ENCODE measurements around the gene LZTS2.
A peak's percentile ranks its signal among the peaks of the same experiment; 100 is the strongest.

LZTS2 gene

DNA sequence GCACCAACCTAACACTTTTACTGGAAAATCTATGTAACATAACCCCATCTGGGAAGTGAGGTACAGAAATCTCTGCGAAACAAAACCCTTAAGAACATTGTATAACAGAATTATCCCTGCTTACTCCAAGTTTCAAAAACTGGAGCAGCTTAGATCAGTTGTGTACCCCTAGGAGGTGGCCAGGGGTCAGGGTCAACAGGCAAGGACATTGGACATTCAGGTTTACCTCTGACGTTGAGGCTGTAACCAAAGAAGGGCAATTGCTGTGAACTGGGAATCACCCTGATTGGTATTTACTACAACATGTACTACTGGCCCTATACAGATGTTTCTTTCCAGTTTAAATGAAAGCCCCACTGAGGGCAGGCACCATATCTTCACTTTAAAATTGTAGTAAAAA, 44.5 kb downstream of the LZTS2 start:
- H3K79me1 ChIP-seq (ENCODE audit: low read length) = no peaks in the 10 kb centered on the region
- no peak overlapping the region for H2BK15ac ChIP-seq (replicated peaks; ENCODE audit: low read depth)
- no peak overlapping the region for H2AK5ac ChIP-seq (ENCODE audit: low read length)
- no peak overlapping the region for H3K9ac ChIP-seq (ENCODE audit: low read length)
- peaks cover 35% of the 10 kb centered on the region for H3K27me3 ChIP-seq (ENCODE audit: insufficient read depth, low read length, poor library complexity)
- no peak overlapping the region for H3K23ac ChIP-seq (ENCODE audit: low read length)
- peaks cover 7% of the 10 kb centered on the region for H3K4me1 ChIP-seq (ENCODE audit: control insufficient read depth, low read depth, low read length)
- no peak overlapping the region for H4K5ac ChIP-seq (ENCODE audit: low read length)
- DNase-seq = no peak
- H3K56ac ChIP-seq (ENCODE audit: low read length) = no peak overlapping the region
- no peak overlapping the region for H2BK5ac ChIP-seq (ENCODE audit: low read length)
- H3K27ac ChIP-seq (ENCODE audit: low read depth, low read length) = no peak overlapping the region
- H3K4ac ChIP-seq (ENCODE audit: low read depth, low read length) = no peak overlapping the region
- no peak overlapping the region for H3K4me2 ChIP-seq (ENCODE audit: low read length)
- no peak overlapping the region for H4K8ac ChIP-seq (ENCODE audit: low read depth, low read length)
- H3K18ac ChIP-seq (ENCODE audit: low read length) = no peak overlapping the region
- no CpG with 5 or more reads among the region's 2 CpGs for whole genome bisulfite sequencing (ENCODE audit: extremely low coverage, insufficient coverage, low lambda C conversion rate)
- no peaks in the 10 kb centered on the region for H3K36me3 ChIP-seq (ENCODE audit: control insufficient read depth, insufficient read depth, low read length)
- no peaks in the 10 kb centered on the region for H3K79me2 ChIP-seq (ENCODE audit: control insufficient read depth, insufficient read depth, low read length)
- no peak overlapping the region for H2BK120ac ChIP-seq (ENCODE audit: low read depth, low read length)
- H3K4me3 ChIP-seq (ENCODE audit: low read length) = no peak overlapping the region

GRCh38 chr10:101046332-101047238, 47.0 kb downstream of the LZTS2 start:
- Histone ChIP-seq H3K4me3 (ENCODE audit: low read length) (no peak overlapping the region), H3K79me2 (ENCODE audit: control insufficient read depth, insufficient read depth, low read length) (no peaks in the 10 kb centered on the region), H3K18ac (ENCODE audit: low read length) (no peak overlapping the region), H3K4me1 (ENCODE audit: control insufficient read depth, low read depth, low read length) (peaks cover 9% of the 10 kb centered on the region), H3K79me1 (ENCODE audit: low read length) (no peaks in the 10 kb centered on the region), H2BK15ac (replicated peaks; ENCODE audit: low read depth) (no peak overlapping the region), H3K36me3 (ENCODE audit: control insufficient read depth, insufficient read depth, low read length) (no peaks in the 10 kb centered on the region), H3K23ac (ENCODE audit: low read length) (no peak overlapping the region), H3K9ac (ENCODE audit: low read length) (peak overlapping the region; percentile 34), H3K4ac (ENCODE audit: low read depth, low read length) (no peak overlapping the region), H3K27ac (ENCODE audit: low read depth, low read length) (no peak overlapping the region), H4K5ac (ENCODE audit: low read length) (no peak overlapping the region), H2AK5ac (ENCODE audit: low read length) (no peak overlapping the region), H2BK5ac (ENCODE audit: low read length) (no peak overlapping the region), H3K27me3 (ENCODE audit: insufficient read depth, low read length, poor library complexity) (peaks cover 45% of the 10 kb centered on the region), H2BK120ac (ENCODE audit: low read depth, low read length) (no peak overlapping the region), H3K56ac (ENCODE audit: low read length) (peak overlapping the region; percentile 17), H4K8ac (ENCODE audit: low read depth, low read length) (no peak overlapping the region), H3K4me2 (ENCODE audit: low read length) (no peak overlapping the region)
- no CpG with 5 or more reads among the region's 25 CpGs for WGBS (ENCODE audit: extremely low coverage, insufficient coverage, low lambda C conversion rate)
- peak; percentile 53 for DNase-seq

DNA sequence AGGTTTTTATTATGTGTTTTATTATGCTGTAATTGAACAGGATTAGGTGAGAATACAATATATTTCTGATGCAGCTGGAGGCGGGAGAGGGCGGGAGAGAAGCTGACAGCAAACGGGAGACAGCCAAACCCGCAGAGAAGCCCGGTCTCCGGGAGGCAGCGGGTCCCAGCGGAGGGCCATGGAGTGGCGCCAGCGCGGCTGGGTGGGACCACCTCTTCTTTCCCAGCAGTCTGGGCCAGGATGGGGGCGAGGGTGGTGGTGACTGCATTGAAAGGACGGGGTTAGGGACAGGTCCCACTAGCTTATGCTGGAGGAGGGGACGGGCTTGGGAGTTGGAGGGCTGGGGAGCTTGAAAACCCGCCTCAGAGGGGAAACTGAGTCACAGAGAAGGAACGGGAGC, 47.7 kb downstream of the LZTS2 start:
- Histone ChIP-seq H3K27me3 (ENCODE audit: insufficient read depth, low read length, poor library complexity) (peaks cover 45% of the 10 kb centered on the region), H3K4me2 (ENCODE audit: low read length) (no peak overlapping the region), H3K4me1 (ENCODE audit: control insufficient read depth, low read depth, low read length) (peaks cover 8% of the 10 kb centered on the region), H3K79me1 (ENCODE audit: low read length) (no peaks in the 10 kb centered on the region), H3K56ac (ENCODE audit: low read length) (no peak overlapping the region), H3K4me3 (ENCODE audit: low read length) (no peak overlapping the region), H2BK15ac (replicated peaks; ENCODE audit: low read depth) (no peak overlapping the region), H3K36me3 (ENCODE audit: control insufficient read depth, insufficient read depth, low read length) (no peaks in the 10 kb centered on the region), H2AK5ac (ENCODE audit: low read length) (no peak overlapping the region), H3K4ac (ENCODE audit: low read depth, low read length) (no peak overlapping the region), H4K5ac (ENCODE audit: low read length) (no peak overlapping the region), H3K9ac (ENCODE audit: low read length) (no peak overlapping the region), H3K23ac (ENCODE audit: low read length) (no peak overlapping the region), H3K79me2 (ENCODE audit: control insufficient read depth, insufficient read depth, low read length) (no peaks in the 10 kb centered on the region), H2BK120ac (ENCODE audit: low read depth, low read length) (no peak overlapping the region), H4K8ac (ENCODE audit: low read depth, low read length) (no peak overlapping the region), H3K18ac (ENCODE audit: low read length) (no peak overlapping the region), H2BK5ac (ENCODE audit: low read length) (no peak overlapping the region), H3K27ac (ENCODE audit: low read depth, low read length) (no peak overlapping the region)
- no peak for DNase-seq
- no CpG with 5 or more reads among the region's 16 CpGs for WGBS (ENCODE audit: extremely low coverage, insufficient coverage, low lambda C conversion rate)

DNA sequence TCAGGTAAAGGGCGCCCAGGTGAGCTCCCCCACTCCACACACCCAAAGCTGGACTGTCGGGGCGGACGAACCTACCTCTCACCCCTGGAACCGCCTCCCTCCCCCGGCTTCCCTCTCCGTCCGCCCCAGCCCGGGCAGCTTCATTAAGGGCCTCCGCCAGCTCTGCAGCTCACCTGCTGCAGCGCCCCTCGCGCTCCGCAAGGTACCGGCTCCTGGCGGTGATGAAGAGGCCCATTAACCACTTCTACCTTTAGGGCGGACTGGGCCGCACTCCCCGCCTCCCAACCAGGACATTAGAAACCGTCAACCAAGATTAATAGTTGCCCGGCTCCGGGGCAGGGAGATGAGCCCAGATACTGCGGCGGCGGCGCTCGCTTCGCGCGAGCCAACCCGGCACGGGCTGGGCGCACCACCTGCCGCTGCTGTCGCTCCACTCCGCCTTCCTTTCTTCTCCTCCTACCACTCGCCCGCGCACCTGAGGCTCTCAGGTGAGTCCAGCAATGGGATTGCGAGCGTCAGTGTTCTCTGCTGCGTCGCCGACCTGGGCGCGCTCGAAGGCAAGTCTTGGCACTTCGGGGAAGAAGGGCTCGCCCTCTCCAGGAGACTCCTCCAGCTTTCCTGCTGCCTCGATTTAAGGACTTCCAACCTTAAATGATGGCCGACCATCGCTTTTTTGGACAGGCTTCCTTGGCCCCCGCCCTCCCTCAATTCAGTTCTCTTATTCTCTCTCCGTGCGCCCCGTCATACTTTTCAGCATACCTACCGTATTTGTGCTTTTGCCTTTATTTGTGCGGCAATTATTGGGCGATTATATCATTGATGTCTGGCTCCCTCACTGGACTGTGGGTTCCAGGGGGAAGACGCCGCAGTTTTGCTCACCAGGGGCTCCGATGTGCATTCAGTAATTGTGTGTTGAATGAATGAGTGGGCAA, 48.6 kb downstream of the LZTS2 start:
- no peak overlapping the region for H2BK5ac ChIP-seq (ENCODE audit: low read length)
- H3K9ac ChIP-seq (ENCODE audit: low read length) = no peak overlapping the region
- H3K4me3 ChIP-seq (ENCODE audit: low read length) = no peak overlapping the region
- H3K4ac ChIP-seq (ENCODE audit: low read depth, low read length) = no peak overlapping the region
- no peak overlapping the region for H3K27ac ChIP-seq (ENCODE audit: low read depth, low read length)
- no peak overlapping the region for H2AK5ac ChIP-seq (ENCODE audit: low read length)
- H4K5ac ChIP-seq (ENCODE audit: low read length) = no peak overlapping the region
- no peak overlapping the region for H4K8ac ChIP-seq (ENCODE audit: low read depth, low read length)
- H3K79me2 ChIP-seq (ENCODE audit: control insufficient read depth, insufficient read depth, low read length) = no peaks in the 10 kb centered on the region
- peaks cover 45% of the 10 kb centered on the region for H3K27me3 ChIP-seq (ENCODE audit: insufficient read depth, low read length, poor library complexity)
- H3K56ac ChIP-seq (ENCODE audit: low read length) = no peak overlapping the region
- H3K18ac ChIP-seq (ENCODE audit: low read length) = no peak overlapping the region
- H3K4me1 ChIP-seq (ENCODE audit: control insufficient read depth, low read depth, low read length) = peaks cover 6% of the 10 kb centered on the region
- no peak overlapping the region for H3K4me2 ChIP-seq (ENCODE audit: low read length)
- WGBS (ENCODE audit: extremely low coverage, insufficient coverage, low lambda C conversion rate) = no CpG with 5 or more reads among the region's 62 CpGs
- H3K79me1 ChIP-seq (ENCODE audit: low read length) = no peaks in the 10 kb centered on the region
- no peak overlapping the region for H2BK15ac ChIP-seq (replicated peaks; ENCODE audit: low read depth)
- H3K23ac ChIP-seq (ENCODE audit: low read length) = no peak overlapping the region
- no peaks in the 10 kb centered on the region for H3K36me3 ChIP-seq (ENCODE audit: control insufficient read depth, insufficient read depth, low read length)
- peak; percentile 71 for DNase-seq
- no peak overlapping the region for H2BK120ac ChIP-seq (ENCODE audit: low read depth, low read length)

- H3K4me3 ChIP-seq (ENCODE audit: low read length) = no peak overlapping the region
These were observed 50.8 kb downstream of the LZTS2 start for GRCh38 chr10:101050208-101051069.

More at GRCh38 chr10:101050208-101051069, 50.8 kb downstream of the LZTS2 start:
- H3K79me1 ChIP-seq (ENCODE audit: low read length) = no peaks in the 10 kb centered on the region
- no peak overlapping the region for H2BK15ac ChIP-seq (replicated peaks; ENCODE audit: low read depth)
- H4K5ac ChIP-seq (ENCODE audit: low read length) = no peak overlapping the region
- no peak overlapping the region for H3K23ac ChIP-seq (ENCODE audit: low read length)
- H2BK120ac ChIP-seq (ENCODE audit: low read depth, low read length) = no peak overlapping the region
- no peaks in the 10 kb centered on the region for H3K36me3 ChIP-seq (ENCODE audit: control insufficient read depth, insufficient read depth, low read length)
- no CpG with 5 or more reads among the region's 42 CpGs for WGBS (ENCODE audit: extremely low coverage, insufficient coverage, low lambda C conversion rate)
- no peak overlapping the region for H3K18ac ChIP-seq (ENCODE audit: low read length)
- no peaks in the 10 kb centered on the region for H3K79me2 ChIP-seq (ENCODE audit: control insufficient read depth, insufficient read depth, low read length)
- peak overlapping the region; percentile 49 for H3K56ac ChIP-seq (ENCODE audit: low read length)
- peaks cover 40% of the 10 kb centered on the region for H3K27me3 ChIP-seq (ENCODE audit: insufficient read depth, low read length, poor library complexity)
- no peak overlapping the region for H2AK5ac ChIP-seq (ENCODE audit: low read length)
- peak; percentile 76 for DNase-seq
- H3K4me1 ChIP-seq (ENCODE audit: control insufficient read depth, low read depth, low read length) = peaks cover 3% of the 10 kb centered on the region
- no peak overlapping the region for H4K8ac ChIP-seq (ENCODE audit: low read depth, low read length)
- no peak overlapping the region for H3K27ac ChIP-seq (ENCODE audit: low read depth, low read length)
- H3K4me2 ChIP-seq (ENCODE audit: low read length) = no peak overlapping the region
- no peak overlapping the region for H2BK5ac ChIP-seq (ENCODE audit: low read length)
- H3K4ac ChIP-seq (ENCODE audit: low read depth, low read length) = no peak overlapping the region
- H3K9ac ChIP-seq (ENCODE audit: low read length) = peak overlapping the region; percentile 40
